SK-N-SH (cell line): Measurements from ENCODE around the gene HECTD2. TPM values are rescaled to one million over a fixed set of nuclear protein-coding genes. Genes with fewer than 3 reads are reported as not detected.

Experiments
- CTCF ChIA-PET: fragments of 300-600, 350-600 bp; formaldehyde crosslinking; extraction: SDS; loops from one replicate; lab custom pipeline; 2021; lab: Yijun Ruan, JAX
- POLR2A ChIA-PET: fragments of 350-600 bp; sonication (Branson Sonifier 250); formaldehyde crosslinking; extraction: SDS; loops from one replicate; lab custom pipeline; 2020; ENCODE audit warnings: antibody characterized with exemption, inconsistent platforms; lab: Yijun Ruan, JAX
- DNase-seq: peaks from one replicate; pipeline ENCODE4 v3.0.0; 2012
- H2AFZ ChIP-seq: fragments of 200-600 bp; sonication (generic); 2 replicates; pipeline ENCODE4 v1.8.1; 2016; ENCODE audit warnings: antibody characterized with exemption, mild to moderate bottlenecking, low read depth
- H3F3A ChIP-seq: fragments of 200-600 bp; sonication (generic); replicated peaks from 2 replicates; pipeline ENCODE3; 2016; ENCODE audit warnings: antibody characterized with exemption, mild to moderate bottlenecking; ENCODE audit not compliant: insufficient read depth
- H3K27ac ChIP-seq, 2 experiments: fragments of 200-500 bp in 1 of 2; fragments of 200-600 bp in 1 of 2; sonication (Bioruptor generic) in 1 of 2; sonication (generic), shearing (Covaris generic) in 1 of 2; 2 replicates each; pipeline versions ENCODE4 v1.5.1 to v1.6.1; 2014 to 2016; ENCODE audit warnings: low read depth in 2 of 2, inconsistent platforms in 1 of 2, low read length in 1 of 2, mild to moderate bottlenecking in 1 of 2, mixed read lengths in 1 of 2
- H3K27me3 ChIP-seq: fragments of 200-600 bp; sonication (generic), shearing (Covaris generic); 2 replicates; pipeline ENCODE4 v1.6.1; 2016; ENCODE audit warnings: mixed run types; ENCODE audit not compliant: insufficient read depth
- H3K36me3 ChIP-seq, 2 experiments: fragments of 200-500 bp in 1 of 2; fragments of 200-600 bp in 1 of 2; sonication (Bioruptor generic) in 1 of 2; sonication (generic) in 1 of 2; replicated peaks in 1 of 2; 2 replicates each; pipeline versions ENCODE3 to v1.5.1; 2014 to 2016; ENCODE audit warnings: low read length in 1 of 2, mild to moderate bottlenecking in 1 of 2; ENCODE audit not compliant: insufficient read depth in 2 of 2, control insufficient read depth in 1 of 2
- H3K4me1 ChIP-seq, 2 experiments: fragments of 200-500 bp in 1 of 2; fragments of 200-600 bp in 1 of 2; sonication (Bioruptor generic) in 1 of 2; sonication (generic), shearing (Covaris generic) in 1 of 2; 2 replicates each; pipeline versions ENCODE4 v1.5.1 to v1.6.1; 2014 to 2016; ENCODE audit warnings: low read depth in 1 of 2, low read length in 1 of 2, mixed run types in 1 of 2; ENCODE audit not compliant: insufficient read depth in 2 of 2, control insufficient read depth in 1 of 2
- H3K4me2 ChIP-seq: fragments of 200-600 bp; sonication (generic), shearing (Covaris generic); 2 replicates; pipeline ENCODE4 v1.6.1; 2017; ENCODE audit warnings: mixed run types
- H3K4me3 ChIP-seq, 2 experiments: fragments of 200-500 bp in 1 of 2; fragments of 200-600 bp in 1 of 2; sonication (Bioruptor generic) in 1 of 2; sonication (generic), shearing (Covaris generic) in 1 of 2; 2 replicates each; pipeline versions ENCODE4 v1.5.1 to v1.8.1; 2014 to 2016; ENCODE audit warnings: low read depth in 2 of 2, inconsistent platforms in 1 of 2, low read length in 1 of 2, mild to moderate bottlenecking in 1 of 2, mixed read lengths in 1 of 2, moderate library complexity in 1 of 2
- H3K79me2 ChIP-seq: fragments of 200-600 bp; sonication (generic); 2 replicates; pipeline ENCODE4 v1.8.1; 2017; ENCODE audit warnings: mild to moderate bottlenecking; ENCODE audit not compliant: insufficient read depth
- H3K9ac ChIP-seq: fragments of 200-600 bp; sonication (generic); 2 replicates; pipeline ENCODE4 v1.6.1; 2017; ENCODE audit warnings: mixed run types
- H3K9me2 ChIP-seq: fragments of 200-600 bp; sonication (generic); 2 replicates; pipeline ENCODE4 v1.6.1; 2017; ENCODE audit warnings: mixed run types
- H3K9me3 ChIP-seq: fragments of 200-600 bp; sonication (generic); 2 replicates; pipeline ENCODE4 v1.6.1; 2017; ENCODE audit warnings: mixed run types, mild to moderate bottlenecking, moderate library complexity
- H4K20me1 ChIP-seq: fragments of 200-600 bp; sonication (generic); 2 replicates; pipeline ENCODE4 v1.6.1; 2017; ENCODE audit warnings: mild to moderate bottlenecking, mixed run types; ENCODE audit not compliant: insufficient read depth
- CHD2 ChIP-seq: fragments of 150-350 bp; IDR thresholded peaks from 2 replicates; pipeline ENCODE4 v1.6.1; 2018; ENCODE audit warnings: low read length; ENCODE audit not compliant: partially characterized antibody
- ELF1 ChIP-seq: IDR thresholded peaks from 2 replicates; pipeline ENCODE4 v1.4.0; 2012
- EP300 ChIP-seq, 2 experiments: IDR thresholded peaks; 2 replicates each; pipeline versions ENCODE4 v1.4.0 to v1.6.1; 2012; ENCODE audit warnings: borderline replicate concordance in 1 of 2, low read depth in 1 of 2, low read length in 1 of 2
- EZH2phosphoT487 ChIP-seq: fragments of 200-600 bp; sonication (generic); IDR thresholded peaks from 2 replicates; pipeline ENCODE4 v1.6.1; 2017; ENCODE audit warnings: low read depth, mixed run types, mild to moderate bottlenecking, antibody characterized with exemption, moderate library complexity, borderline replicate concordance
- FOSL2 ChIP-seq: IDR thresholded peaks from 2 replicates; pipeline ENCODE4 v1.4.0; 2012; ENCODE audit warnings: low read depth, mild to moderate bottlenecking, moderate library complexity, borderline replicate concordance
- GABPA ChIP-seq: IDR thresholded peaks from 2 replicates; pipeline ENCODE4 v1.4.0; 2012; ENCODE audit warnings: low read depth, mild to moderate bottlenecking
- GATA2 ChIP-seq: sonication (generic); formaldehyde crosslinking; IDR thresholded peaks from 2 replicates; pipeline ENCODE4 v1.5.0; 2020; ENCODE audit warnings: mild to moderate bottlenecking, missing genetic modification reagents
- MEF2A ChIP-seq: IDR thresholded peaks from 2 replicates; pipeline ENCODE4 v1.4.0; 2012; ENCODE audit warnings: low read depth, borderline replicate concordance
- MXI1 ChIP-seq: IDR thresholded peaks from 2 replicates; pipeline ENCODE4 v1.6.1; 2012; ENCODE audit warnings: mild to moderate bottlenecking, low read depth, low read length, improper control_type of control experiment
- NRF1 ChIP-seq: IDR thresholded peaks from 2 replicates; pipeline ENCODE4 v1.6.1; 2012; ENCODE audit warnings: low read depth, mild to moderate bottlenecking, low read length
- RAD21 ChIP-seq: IDR thresholded peaks from 2 replicates; pipeline ENCODE4 v1.6.1; 2012; ENCODE audit warnings: mild to moderate bottlenecking, low read length
- RCOR1 ChIP-seq: fragments of 150-350 bp; IDR thresholded peaks from 2 replicates; pipeline ENCODE4 v1.6.1; 2017; ENCODE audit warnings: antibody characterized with exemption, low read length
- SIN3A ChIP-seq: IDR thresholded peaks from 2 replicates; pipeline ENCODE4 v1.6.1; 2012; ENCODE audit warnings: low read depth, mild to moderate bottlenecking, low read length, moderate library complexity, borderline replicate concordance
- TAF1 ChIP-seq: IDR thresholded peaks from 2 replicates; pipeline ENCODE4 v1.6.1; 2012; ENCODE audit warnings: low read depth, mild to moderate bottlenecking, low read length, moderate library complexity, borderline replicate concordance
- TCF12 ChIP-seq: IDR thresholded peaks from 2 replicates; pipeline ENCODE4 v1.4.0; 2012
- WGBS: methylation state at CpG from one replicate; pipeline ENCODE4 v1.1.6; 2017; ENCODE audit warnings: low lambda C conversion rate; 5-methylcytosine and 5-hydroxymethylcytosine counted together
- polyA plus RNA-seq, 3 experiments: library from polyadenylated mRNA; depleted of rRNA; stranded (reverse); fragments of >200 nt; gene quantifications; 2 replicates each; pipeline ENCODE4 v1.2.3, GENCODE V29; 2012
- TF ChIP-seq, protein P1 (sequence below): IDR thresholded peaks from 2 replicates; pipeline ENCODE4; 2012
- TF ChIP-seq, protein P2 (sequence below): IDR thresholded peaks from 2 replicates; pipeline ENCODE4 v1.4.0; 2012; ENCODE audit warnings: low read depth, borderline replicate concordance
- TF ChIP-seq, protein P3 (sequence below): IDR thresholded peaks from 2 replicates; pipeline ENCODE4 v1.4.0; 2012; ENCODE audit warnings: low read depth, borderline replicate concordance
- TF ChIP-seq, protein P4 (sequence below): fragments of 150-350 bp; IDR thresholded peaks from 2 replicates; pipeline ENCODE4 v1.6.1; 2017; ENCODE audit warnings: antibody characterized with exemption, low read length, low read depth, borderline replicate concordance
- TF ChIP-seq, protein P5 (sequence below): IDR thresholded peaks from 2 replicates; pipeline ENCODE4 v1.4.0; 2012; ENCODE audit warnings: low read depth
- TF ChIP-seq, protein P6 (sequence below): fragments of 200-600 bp; sonication (generic); IDR thresholded peaks from 2 replicates; pipeline ENCODE4 v1.6.1; 2017; ENCODE audit warnings: antibody characterized with exemption, mild to moderate bottlenecking, moderate library complexity

Gene HECTD2
- polyA plus RNA-seq, 1 of the 3 experiments (the other 2 are of a cell fraction): 4.1 TPM

DNA sequence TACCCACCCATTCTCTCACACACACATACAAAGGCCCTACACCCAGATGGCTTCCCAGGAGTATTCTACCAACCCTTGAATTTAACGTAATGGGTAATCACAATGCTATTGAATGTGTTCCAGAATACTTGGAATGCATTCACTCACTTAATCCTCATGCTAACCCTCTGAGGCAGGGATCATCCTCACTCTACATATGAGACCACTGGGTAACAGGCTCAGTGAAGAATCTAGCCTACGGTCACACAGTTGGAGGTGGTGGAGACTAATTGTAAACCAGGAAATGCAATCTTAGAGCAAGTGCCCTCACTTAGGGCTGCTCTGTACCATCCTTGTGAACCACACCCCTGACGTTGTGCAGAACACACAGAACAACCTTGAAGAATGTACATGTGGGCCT, 135.2 kb downstream of the HECTD2 start:
- 71% methylated on average over 3 of the region's 3 CpGs for WGBS
- no peak overlapping the region for H3K9ac ChIP-seq
- peaks cover 0 to 5% of the 10 kb centered on the region in 2 experiments; a peak in 3 of 4 replicates for H3K4me1 ChIP-seq
- H3K27ac ChIP-seq: no peak overlapping the region
- H2AFZ ChIP-seq: no peak overlapping the region
- no peaks in the 10 kb centered on the region for H3K79me2 ChIP-seq
- H4K20me1 ChIP-seq: no peaks in the 10 kb centered on the region
- ChIA-PET POLR2A (no interaction called here), CTCF (no interaction called here)
- H3K4me3 ChIP-seq: no peak overlapping the region
- DNase-seq: no peak
- H3F3A ChIP-seq: no peaks in the 10 kb centered on the region
- no peaks in the 10 kb centered on the region for H3K9me3 ChIP-seq
- no peaks in the 10 kb centered on the region for H3K9me2 ChIP-seq
- H3K4me2 ChIP-seq: no peak overlapping the region
- TF ChIP-seq MEF2A: no peak
- H3K36me3 ChIP-seq: no peaks in the 10 kb centered on the region
- H3K27me3 ChIP-seq: no peaks in the 10 kb centered on the region

DNA sequence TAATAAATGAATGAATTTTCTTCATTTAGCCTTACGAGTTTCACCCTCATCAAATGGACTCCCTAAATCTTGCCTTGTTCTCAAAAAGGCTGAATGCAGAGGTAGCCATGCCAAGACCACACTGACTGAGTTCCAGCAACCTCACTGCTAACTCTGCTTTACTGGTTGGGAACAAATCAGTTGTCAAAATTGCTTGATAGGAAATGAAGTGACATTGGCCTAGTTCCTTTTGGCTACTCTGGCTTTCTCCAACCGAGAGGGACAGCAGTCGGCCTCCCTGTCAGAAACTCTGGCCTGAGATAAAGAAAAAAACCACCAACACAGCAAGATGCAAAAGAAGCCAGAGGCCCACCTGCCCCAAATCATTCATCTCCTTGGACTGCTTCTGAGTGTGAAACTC, 135.7 kb downstream of the HECTD2 start:
- Histone ChIP-seq H3F3A (no peaks in the 10 kb centered on the region), H3K27me3 (no peaks in the 10 kb centered on the region), H3K79me2 (no peaks in the 10 kb centered on the region), H3K9me3 (no peaks in the 10 kb centered on the region), H3K9me2 (no peaks in the 10 kb centered on the region), H3K9ac (no peak overlapping the region), H3K36me3 (no peaks in the 10 kb centered on the region), H4K20me1 (no peaks in the 10 kb centered on the region), H3K4me3 (no peak overlapping the region), H3K4me1 (peaks cover 0 to under 1% of the 10 kb centered on the region in 2 experiments; a peak in 3 of 4 replicates), H3K27ac (no peak overlapping the region), H2AFZ (no peak overlapping the region), H3K4me2 (no peak overlapping the region)
- ChIA-PET POLR2A (no interaction called here), CTCF (no interaction called here)
- no peak for DNase-seq
- 78% methylated on average over 2 of the region's 3 CpGs for WGBS
- TF ChIP-seq, protein P1, sequence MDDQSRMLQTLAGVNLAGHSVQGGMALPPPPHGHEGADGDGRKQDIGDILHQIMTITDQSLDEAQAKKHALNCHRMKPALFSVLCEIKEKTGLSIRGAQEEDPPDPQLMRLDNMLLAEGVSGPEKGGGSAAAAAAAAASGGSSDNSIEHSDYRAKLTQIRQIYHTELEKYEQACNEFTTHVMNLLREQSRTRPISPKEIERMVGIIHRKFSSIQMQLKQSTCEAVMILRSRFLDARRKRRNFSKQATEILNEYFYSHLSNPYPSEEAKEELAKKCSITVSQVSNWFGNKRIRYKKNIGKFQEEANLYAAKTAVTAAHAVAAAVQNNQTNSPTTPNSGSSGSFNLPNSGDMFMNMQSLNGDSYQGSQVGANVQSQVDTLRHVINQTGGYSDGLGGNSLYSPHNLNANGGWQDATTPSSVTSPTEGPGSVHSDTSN: no peak
- no peak for TF ChIP-seq FOSL2
- no peak for TF ChIP-seq GATA2
- TF ChIP-seq, protein P2, sequence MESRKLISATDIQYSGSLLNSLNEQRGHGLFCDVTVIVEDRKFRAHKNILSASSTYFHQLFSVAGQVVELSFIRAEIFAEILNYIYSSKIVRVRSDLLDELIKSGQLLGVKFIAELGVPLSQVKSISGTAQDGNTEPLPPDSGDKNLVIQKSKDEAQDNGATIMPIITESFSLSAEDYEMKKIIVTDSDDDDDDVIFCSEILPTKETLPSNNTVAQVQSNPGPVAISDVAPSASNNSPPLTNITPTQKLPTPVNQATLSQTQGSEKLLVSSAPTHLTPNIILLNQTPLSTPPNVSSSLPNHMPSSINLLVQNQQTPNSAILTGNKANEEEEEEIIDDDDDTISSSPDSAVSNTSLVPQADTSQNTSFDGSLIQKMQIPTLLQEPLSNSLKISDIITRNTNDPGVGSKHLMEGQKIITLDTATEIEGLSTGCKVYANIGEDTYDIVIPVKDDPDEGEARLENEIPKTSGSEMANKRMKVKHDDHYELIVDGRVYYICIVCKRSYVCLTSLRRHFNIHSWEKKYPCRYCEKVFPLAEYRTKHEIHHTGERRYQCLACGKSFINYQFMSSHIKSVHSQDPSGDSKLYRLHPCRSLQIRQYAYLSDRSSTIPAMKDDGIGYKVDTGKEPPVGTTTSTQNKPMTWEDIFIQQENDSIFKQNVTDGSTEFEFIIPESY: no peak
- TF ChIP-seq EP300 (IDR thresholded peaks at IDR 0.05; ENCODE audit: borderline replicate concordance in 1 of 2, low read depth in 1 of 2, low read length in 1 of 2): no peak
- TF ChIP-seq, protein P3, sequence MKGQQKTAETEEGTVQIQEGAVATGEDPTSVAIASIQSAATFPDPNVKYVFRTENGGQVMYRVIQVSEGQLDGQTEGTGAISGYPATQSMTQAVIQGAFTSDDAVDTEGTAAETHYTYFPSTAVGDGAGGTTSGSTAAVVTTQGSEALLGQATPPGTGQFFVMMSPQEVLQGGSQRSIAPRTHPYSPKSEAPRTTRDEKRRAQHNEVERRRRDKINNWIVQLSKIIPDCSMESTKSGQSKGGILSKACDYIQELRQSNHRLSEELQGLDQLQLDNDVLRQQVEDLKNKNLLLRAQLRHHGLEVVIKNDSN: no peak
- TF ChIP-seq RAD21: no peak
- no peak for TF ChIP-seq MXI1
- TF ChIP-seq RCOR1: no peak
- no peak for TF ChIP-seq SIN3A
- no peak for TF ChIP-seq ELF1
- TF ChIP-seq TCF12: no peak
- no peak for TF ChIP-seq GABPA
- TF ChIP-seq, protein P4, sequence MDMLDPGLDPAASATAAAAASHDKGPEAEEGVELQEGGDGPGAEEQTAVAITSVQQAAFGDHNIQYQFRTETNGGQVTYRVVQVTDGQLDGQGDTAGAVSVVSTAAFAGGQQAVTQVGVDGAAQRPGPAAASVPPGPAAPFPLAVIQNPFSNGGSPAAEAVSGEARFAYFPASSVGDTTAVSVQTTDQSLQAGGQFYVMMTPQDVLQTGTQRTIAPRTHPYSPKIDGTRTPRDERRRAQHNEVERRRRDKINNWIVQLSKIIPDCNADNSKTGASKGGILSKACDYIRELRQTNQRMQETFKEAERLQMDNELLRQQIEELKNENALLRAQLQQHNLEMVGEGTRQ: no peak
- TF ChIP-seq TAF1: no peak
- TF ChIP-seq, protein P5, sequence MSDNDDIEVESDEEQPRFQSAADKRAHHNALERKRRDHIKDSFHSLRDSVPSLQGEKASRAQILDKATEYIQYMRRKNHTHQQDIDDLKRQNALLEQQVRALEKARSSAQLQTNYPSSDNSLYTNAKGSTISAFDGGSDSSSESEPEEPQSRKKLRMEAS: no peak
- no peak for TF ChIP-seq NRF1
- TF ChIP-seq CHD2: no peak
- TF ChIP-seq EZH2phosphoT487: no peak
- TF ChIP-seq, protein P6, sequence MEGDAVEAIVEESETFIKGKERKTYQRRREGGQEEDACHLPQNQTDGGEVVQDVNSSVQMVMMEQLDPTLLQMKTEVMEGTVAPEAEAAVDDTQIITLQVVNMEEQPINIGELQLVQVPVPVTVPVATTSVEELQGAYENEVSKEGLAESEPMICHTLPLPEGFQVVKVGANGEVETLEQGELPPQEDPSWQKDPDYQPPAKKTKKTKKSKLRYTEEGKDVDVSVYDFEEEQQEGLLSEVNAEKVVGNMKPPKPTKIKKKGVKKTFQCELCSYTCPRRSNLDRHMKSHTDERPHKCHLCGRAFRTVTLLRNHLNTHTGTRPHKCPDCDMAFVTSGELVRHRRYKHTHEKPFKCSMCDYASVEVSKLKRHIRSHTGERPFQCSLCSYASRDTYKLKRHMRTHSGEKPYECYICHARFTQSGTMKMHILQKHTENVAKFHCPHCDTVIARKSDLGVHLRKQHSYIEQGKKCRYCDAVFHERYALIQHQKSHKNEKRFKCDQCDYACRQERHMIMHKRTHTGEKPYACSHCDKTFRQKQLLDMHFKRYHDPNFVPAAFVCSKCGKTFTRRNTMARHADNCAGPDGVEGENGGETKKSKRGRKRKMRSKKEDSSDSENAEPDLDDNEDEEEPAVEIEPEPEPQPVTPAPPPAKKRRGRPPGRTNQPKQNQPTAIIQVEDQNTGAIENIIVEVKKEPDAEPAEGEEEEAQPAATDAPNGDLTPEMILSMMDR: no peak
